Psoas muscle (tissue), 8 donors: ENCODE results near the gene NEURL3. TPM values are rescaled to one million over a fixed set of nuclear protein-coding genes. Genes with fewer than 3 reads are reported as not detected.

Experiments used
- ATAC-seq, 4 donors: fragments of 200-7000 bp; cut with Tn5 transposase; one replicate each; pipeline ENCODE4 v1.9.1; 2020; ENCODE audit warnings: moderate library complexity in 3 of 4, mild to moderate bottlenecking in 2 of 4
- DNase-seq, 2 donors: peaks; one replicate each; pipeline ENCODE4 v3.0.0-alpha.2; 2020
- H3K27ac ChIP-seq: fragments of 200-600 bp; one replicate; pipeline ENCODE4 v1.8.0; 2022
- H3K27me3 ChIP-seq, 3 donors: fragments of 200-600 bp in 1 of 3; one replicate each; pipeline versions ENCODE4 v1.6.1 to v1.8.0; 2013 to 2022; ENCODE audit warnings: low read length in 2 of 3, mild to moderate bottlenecking in 2 of 3, moderate library complexity in 1 of 3; ENCODE audit not compliant: insufficient read depth in 3 of 3
- H3K36me3 ChIP-seq, 2 donors: fragments of 200-600 bp in 1 of 2; one replicate each; pipeline versions ENCODE4 v1.6.1 to v1.8.0; 2013 to 2022; ENCODE audit warnings: low read depth in 1 of 2, mild to moderate bottlenecking in 1 of 2, moderate library complexity in 1 of 2; ENCODE audit not compliant: insufficient read depth in 1 of 2
- H3K4me1 ChIP-seq: fragments of 200-600 bp; one replicate; pipeline ENCODE4 v1.8.0; 2022
- H3K4me3 ChIP-seq: fragments of 200-600 bp; one replicate; pipeline ENCODE4 v1.8.0; 2022; ENCODE audit warnings: mild to moderate bottlenecking
- H3K9me3 ChIP-seq: fragments of 200-600 bp; one replicate; pipeline ENCODE4 v1.8.0; 2022
- WGBS, 3 donors: extraction: QIAGEN DNeasy Blood & Tissue Kit; methylation state at CpG; one replicate each; pipeline versions ENCODE4 v1.1.6 to v1.1.7; 2013; 5-methylcytosine and 5-hydroxymethylcytosine counted together
- intact Hi-C, 2 donors: fragments of 100-400 bp; cut with DNase I; formaldehyde crosslinking; loops; one replicate each; pipeline versions ENCODE4 v1.11.0 to v1.14.2; 2022
- polyA plus RNA-seq, 3 donors: library from polyadenylated mRNA; stranded (reverse); fragments of 200-250 nt; gene quantifications; one replicate each; pipeline ENCODE4 v1.2.3, GENCODE V29; 2013
- total RNA-seq, 4 donors: library from RNA; stranded (reverse); fragmentation: NEBNext Ultra II Directional in 2 of 4; extraction: Animal tissue kit (Norgen Biotek cat#: 25700) in 2 of 4; gene quantifications; one replicate each; pipeline versions ENCODE4 v1.2.1 to v1.2.4, GENCODE V29; 2021 to 2023
- TF ChIP-seq, protein P1 (sequence below): fragments of 200-600 bp; IDR thresholded peaks from one replicate; pipeline ENCODE4 v1.8.0; 2022; ENCODE audit warnings: antibody characterized with exemption
- donor health status: healthy with polysubstance abuse.
- donor health status: DM: no; HTN: no; CAD: no; lungs with moderate emphysema.
- donor health status: Bipolar disorder and iron deficiency.
- donor health status: healthy.
- donor health status: DM: yes; HTN: yes; CAD: no.
- donor health status: DM: no; HTN: no; CAD: no.
- donor health status: DM: no; HTN: no; CAD: no.
- donor health status: DM: yes; HTN: yes; CAD: no.

NEURL3 gene
- total and polyA plus RNA-seq, 7 donors = 0.09 to 0.59 (median 0.09) TPM; not detected in 4

DNA sequence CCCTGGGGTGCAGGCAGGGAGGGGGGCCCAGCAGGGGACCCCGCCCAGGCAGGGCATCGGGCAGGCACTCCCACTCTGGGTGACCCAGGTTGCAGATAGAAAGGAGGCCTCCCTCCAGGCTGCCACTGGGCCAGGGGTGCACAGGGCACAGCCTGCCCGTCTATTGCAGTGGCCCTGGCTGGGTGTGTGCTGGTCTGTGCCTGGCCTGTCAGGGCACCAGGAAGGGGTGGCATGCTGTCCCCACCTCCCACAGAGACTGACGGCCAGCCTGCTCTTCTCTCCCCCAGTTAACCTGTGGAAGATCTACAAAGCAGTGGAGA, 44.3 kb upstream of the NEURL3 start:
- Histone ChIP-seq H3K36me3 (peaks cover 0 to 90% of the 10 kb centered on the region in 2 donors), H3K4me1 (peaks cover 30% of the 10 kb centered on the region), H3K4me3 (no peak overlapping the region), H3K9me3 (no peaks in the 10 kb centered on the region), H3K27ac (no peak overlapping the region), H3K27me3 (no peaks in the 10 kb centered on the region)
- ATAC-seq = no peak
- intact Hi-C loops = no loop called here
- DNase-seq = no peak
- TF ChIP-seq, protein P1, sequence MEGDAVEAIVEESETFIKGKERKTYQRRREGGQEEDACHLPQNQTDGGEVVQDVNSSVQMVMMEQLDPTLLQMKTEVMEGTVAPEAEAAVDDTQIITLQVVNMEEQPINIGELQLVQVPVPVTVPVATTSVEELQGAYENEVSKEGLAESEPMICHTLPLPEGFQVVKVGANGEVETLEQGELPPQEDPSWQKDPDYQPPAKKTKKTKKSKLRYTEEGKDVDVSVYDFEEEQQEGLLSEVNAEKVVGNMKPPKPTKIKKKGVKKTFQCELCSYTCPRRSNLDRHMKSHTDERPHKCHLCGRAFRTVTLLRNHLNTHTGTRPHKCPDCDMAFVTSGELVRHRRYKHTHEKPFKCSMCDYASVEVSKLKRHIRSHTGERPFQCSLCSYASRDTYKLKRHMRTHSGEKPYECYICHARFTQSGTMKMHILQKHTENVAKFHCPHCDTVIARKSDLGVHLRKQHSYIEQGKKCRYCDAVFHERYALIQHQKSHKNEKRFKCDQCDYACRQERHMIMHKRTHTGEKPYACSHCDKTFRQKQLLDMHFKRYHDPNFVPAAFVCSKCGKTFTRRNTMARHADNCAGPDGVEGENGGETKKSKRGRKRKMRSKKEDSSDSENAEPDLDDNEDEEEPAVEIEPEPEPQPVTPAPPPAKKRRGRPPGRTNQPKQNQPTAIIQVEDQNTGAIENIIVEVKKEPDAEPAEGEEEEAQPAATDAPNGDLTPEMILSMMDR = no peak
- whole genome bisulfite sequencing, 3 donors = 78 to 92% (median 81%) methylated on average over 4 of the region's 4 CpGs

DNA sequence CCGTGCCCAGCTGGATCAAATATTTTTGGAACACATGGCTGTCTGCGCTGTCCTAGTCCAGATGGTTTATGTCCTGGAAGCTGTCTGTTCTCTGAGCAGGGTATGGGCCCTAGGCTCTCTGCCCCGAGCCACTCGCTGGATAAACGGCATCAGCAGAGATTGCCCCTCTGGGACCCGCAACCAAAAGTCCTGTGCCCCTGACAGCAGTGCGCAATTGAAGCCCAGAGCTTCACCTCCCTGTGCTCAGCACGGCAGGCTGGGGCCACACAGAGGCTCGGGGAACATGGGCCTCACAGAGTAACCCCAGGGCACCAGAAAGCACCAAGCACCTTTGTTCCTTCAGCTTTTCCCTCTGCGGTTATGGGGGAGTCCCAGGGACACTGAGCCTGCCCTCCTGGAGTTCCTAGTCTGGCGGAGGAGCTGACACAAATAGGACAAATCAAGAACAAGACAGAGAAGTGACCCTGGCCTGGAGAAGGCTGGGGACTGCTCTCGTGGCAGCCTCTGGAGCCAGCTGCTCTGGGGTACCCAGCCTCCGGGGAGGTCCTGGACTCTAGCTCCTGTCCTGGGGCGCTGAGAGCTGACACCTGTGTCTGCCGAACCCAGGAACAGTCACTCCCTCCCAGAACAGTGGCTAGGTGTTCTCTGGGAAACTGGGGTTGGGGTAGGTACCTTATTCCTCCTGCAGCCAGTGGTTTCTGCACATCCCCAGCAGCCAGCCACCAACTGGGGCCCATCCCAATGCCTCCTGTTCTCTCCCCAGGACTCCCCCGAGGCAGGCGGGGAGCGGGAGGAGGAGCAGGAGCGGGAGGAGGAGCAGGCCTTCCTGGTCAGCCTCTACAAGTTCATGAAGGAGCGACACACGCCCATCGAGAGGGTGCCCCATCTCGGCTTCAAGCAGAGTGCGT, 43.7 kb upstream of the NEURL3 start:
- TF ChIP-seq, protein P1 = no peak
- DNase-seq (no peak), ATAC-seq (no peak)
- Histone ChIP-seq H3K9me3 (no peaks in the 10 kb centered on the region), H3K36me3 (peaks cover 0 to 97% of the 10 kb centered on the region in 2 donors), H3K4me3 (no peak overlapping the region), H3K27ac (peak overlapping the region; percentile 3), H3K27me3 (no peaks in the 10 kb centered on the region), H3K4me1 (peaks cover 31% of the 10 kb centered on the region)
- 73 to 87% (median 76%) methylated on average over 22 to 24 of the region's 24 CpGs for WGBS, 3 donors
- intact Hi-C loops = no loop called here

DNA sequence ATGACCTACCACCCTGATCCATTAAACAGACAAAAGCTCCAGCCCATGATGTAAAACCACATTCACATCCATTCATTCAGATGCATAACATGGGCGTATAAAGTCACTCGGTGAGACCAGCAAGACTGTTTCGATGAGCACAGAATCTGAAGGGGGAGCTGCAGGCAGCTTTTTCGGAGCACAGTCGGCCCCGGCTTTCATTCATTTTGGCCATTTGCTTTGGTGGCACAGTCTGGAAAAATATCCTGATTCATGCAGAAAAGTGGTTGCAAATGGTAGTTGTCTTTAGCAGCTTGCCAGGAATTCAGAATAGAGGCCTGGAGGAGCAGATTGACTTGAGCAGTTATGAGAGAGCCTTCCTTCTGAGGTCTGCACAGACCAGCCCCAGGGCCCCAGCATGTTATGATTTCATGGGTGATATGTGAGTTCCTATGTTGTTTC, 42.6 kb upstream of the NEURL3 start:
- intact Hi-C loops = no loop called here
- peaks cover 0 to 98% of the 10 kb centered on the region in 2 donors for H3K36me3 ChIP-seq
- 75 to 81% (median 79%) methylated on average over 6 of the region's 6 CpGs for WGBS, 3 donors

DNA sequence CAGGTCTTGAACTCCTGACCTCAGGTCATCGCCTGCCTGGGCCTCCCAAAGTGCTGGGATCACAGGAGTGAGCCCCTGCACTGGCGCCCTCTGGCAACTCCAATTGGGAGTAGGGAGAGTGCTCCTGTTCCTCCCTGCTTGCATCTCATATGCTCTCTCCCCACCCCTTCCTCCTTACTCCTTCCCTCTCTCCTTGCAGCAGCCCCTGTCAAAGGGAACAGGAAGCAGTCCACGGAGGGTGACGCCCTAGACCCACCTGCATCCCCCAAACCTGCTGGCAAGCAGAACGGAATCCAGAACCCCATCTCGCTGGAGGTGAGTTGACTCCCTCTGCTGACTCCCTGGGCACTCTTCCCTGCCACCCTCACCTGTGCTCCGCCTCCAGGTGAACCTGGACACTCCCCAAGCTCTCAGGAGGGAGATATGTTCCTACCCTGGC, 42.1 kb upstream of the NEURL3 start:
- DNase-seq = no peak
- H3K4me3 ChIP-seq = no peak overlapping the region
- intact Hi-C loops = no loop called here
- H3K4me1 ChIP-seq = peaks cover 42% of the 10 kb centered on the region
- no peak for ATAC-seq
- WGBS, 3 donors = 90 to 99% (median 93%) methylated on average over 7 of the region's 7 CpGs
- H3K27me3 ChIP-seq = no peaks in the 10 kb centered on the region
- TF ChIP-seq, protein P1 = no peak
- peaks cover 0 to 98% of the 10 kb centered on the region in 2 donors for H3K36me3 ChIP-seq
- no peak overlapping the region for H3K27ac ChIP-seq
- H3K9me3 ChIP-seq = no peaks in the 10 kb centered on the region

More for the DNA sequence above, 42.6 kb upstream of the NEURL3 start:
- H3K4me3 ChIP-seq = no peak overlapping the region
- ATAC-seq = no peak
- H3K27ac ChIP-seq = no peak overlapping the region
- no peaks in the 10 kb centered on the region for H3K9me3 ChIP-seq
- TF ChIP-seq, protein P1 = no peak
- H3K4me1 ChIP-seq = peaks cover 36% of the 10 kb centered on the region
- DNase-seq = no peak
- no peaks in the 10 kb centered on the region for H3K27me3 ChIP-seq
